HuH-7.5 (cell line): ENCODE results near the gene SEM1.
"Not testable (repeated sequence)": the region's sequence is repeated elsewhere in the genome, so short reads cannot be mapped to it uniquely, and the experiment has no call there.

Experiments used
- DNase-seq: peaks from one replicate; pipeline ENCODE4 v3.0.0; 2011; ENCODE audit warnings: low spot score

Gene SEM1

GRCh38 chr7:96709381-96710228, at the start of gene SEM1:
Gene SEM1, minus strand, starts transcription at chr7:96709846. Its CDS starts 83 bp downstream, at chr7:96709763.
- peak; percentile 51 for DNase-seq

GRCh38 chr7:96757880-96758279, 48.2 kb upstream of the SEM1 start:
- not testable (repeated sequence) for DNase-seq

- DNase-seq, result no peak
Measured at GRCh38 chr7:96747418-96747940, 37.8 kb upstream of the SEM1 start.

GRCh38 chr7:96740130-96740529, 30.5 kb upstream of the SEM1 start:
- no peak for DNase-seq

- no peak for DNase-seq
Measured at GRCh38 chr7:96739609-96740008, 30.0 kb upstream of the SEM1 start.

DNA sequence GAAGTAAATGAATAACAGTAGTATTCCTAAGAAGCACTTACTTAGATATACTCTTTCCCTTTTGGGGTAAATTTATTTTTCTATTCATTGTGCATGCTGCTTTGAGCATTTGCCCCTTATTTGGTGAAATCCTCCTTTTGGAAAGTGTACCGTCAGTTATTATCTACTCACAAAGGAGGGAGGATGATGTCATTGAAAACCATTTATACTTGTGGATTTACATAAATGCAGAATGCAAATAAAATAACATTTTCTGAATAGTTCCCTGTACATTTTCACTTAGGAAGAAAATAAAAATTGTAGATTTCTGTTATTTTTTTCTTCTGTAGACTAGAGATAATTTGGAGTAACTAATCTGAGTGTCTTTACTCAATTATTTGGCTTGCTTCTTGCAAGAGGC, 29.5 kb upstream of the SEM1 start:
- no peak for DNase-seq

GRCh38 chr7:96738705-96739104, 29.1 kb upstream of the SEM1 start:
- DNase-seq, result no peak

DNA sequence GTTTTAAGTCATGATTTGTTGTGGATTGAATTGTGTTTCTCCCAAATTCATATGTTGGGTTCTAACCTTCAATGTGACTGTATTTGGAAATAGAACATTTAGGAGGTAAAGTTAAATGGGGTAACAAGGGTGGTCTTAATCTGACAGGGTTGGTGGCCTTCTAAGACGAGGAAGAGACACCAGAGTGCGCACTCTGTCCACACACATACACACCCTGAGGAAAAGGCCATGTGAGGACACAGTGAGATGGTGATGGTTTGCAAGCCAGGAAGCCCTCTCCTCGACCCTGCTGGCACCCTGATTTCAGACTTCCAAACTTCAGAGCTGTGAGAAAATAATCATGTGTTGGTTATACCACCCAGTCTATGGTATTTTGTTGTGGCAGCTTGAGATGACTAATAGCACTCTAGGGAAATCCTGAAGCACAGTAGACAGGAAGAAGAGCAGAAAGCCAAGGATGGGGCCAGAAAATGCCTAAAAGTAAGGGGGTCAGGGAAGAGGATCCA, 28.0 kb upstream of the SEM1 start:
- DNase-seq, result no peak

DNA sequence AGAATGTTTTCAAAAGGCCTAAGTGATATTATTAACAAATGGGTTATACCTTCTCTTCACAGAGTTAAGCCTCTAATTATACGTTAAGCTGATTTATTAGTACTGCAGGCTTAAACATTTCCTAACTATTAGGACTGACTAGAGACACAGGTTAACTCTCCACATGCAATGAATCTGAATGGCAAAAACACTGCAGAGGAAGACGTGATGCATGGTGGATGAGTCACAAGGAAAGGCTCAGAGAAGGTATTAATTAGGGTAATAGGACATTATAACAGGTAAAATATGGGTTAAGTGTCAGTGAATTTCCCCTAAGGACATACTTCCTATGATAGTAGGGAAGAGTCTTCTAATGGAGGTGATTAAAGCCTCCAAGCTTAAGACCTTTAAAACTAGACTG, 24.7 kb upstream of the SEM1 start:
- DNase-seq, result no peak

DNA sequence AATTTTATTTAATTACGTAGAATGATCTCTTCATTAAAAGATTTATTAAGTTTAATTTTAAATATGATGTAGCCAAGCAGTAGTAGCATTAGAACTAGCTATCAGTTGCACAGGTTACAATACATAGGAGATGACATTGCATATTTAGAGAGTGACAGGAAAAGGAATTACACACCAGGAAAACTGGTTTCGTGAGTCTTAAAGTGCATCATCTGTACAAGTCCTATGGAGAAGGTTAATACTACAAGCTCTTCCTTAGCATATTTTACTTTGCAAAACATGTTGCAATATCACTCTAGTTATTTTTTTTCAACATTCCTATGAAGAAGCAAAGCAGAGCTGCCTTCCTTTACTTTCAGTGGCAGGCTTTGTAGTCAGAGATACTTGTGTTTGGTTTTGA, 20.2 kb upstream of the SEM1 start:
- DNase-seq, result no peak

GRCh38 chr7:96728139-96728538, 18.5 kb upstream of the SEM1 start:
- no peak for DNase-seq

- no peak for DNase-seq
Measured at GRCh38 chr7:96727534-96728088, 18.0 kb upstream of the SEM1 start.

- DNase-seq, result no peak
Measured at GRCh38 chr7:96723622-96724021, 14.0 kb upstream of the SEM1 start.

- not testable (repeated sequence) for DNase-seq
Measured at GRCh38 chr7:96722928-96723327, 13.3 kb upstream of the SEM1 start.

- no peak for DNase-seq
Measured at GRCh38 chr7:96720843-96721242, 11.2 kb upstream of the SEM1 start.

GRCh38 chr7:96719164-96719563, 9.5 kb upstream of the SEM1 start:
- no peak for DNase-seq

GRCh38 chr7:96718107-96719003, 8.7 kb upstream of the SEM1 start:
- DNase-seq, result no peak

DNA sequence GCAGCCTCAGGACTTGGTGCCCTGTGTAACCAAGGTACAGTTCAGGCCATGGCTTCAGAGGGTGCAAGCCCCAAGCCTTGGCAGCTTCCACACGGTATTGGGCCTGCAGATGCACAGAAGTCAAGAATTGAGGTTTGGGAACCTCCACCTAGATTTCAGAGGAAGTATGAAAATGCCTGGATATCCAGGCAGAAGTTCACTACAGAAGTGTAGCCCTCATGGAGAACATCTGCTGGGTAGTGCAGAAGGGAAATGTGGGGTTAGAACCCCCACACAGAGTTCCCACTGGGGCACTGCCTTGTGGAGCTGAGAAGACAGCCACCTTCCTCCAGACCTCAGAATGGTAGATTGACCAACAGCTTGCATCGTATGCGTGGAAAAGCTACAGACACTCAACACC, 3.4 kb upstream of the SEM1 start:
- DNase-seq, result no peak

GRCh38 chr7:96710544-96710943, 898 bp upstream of the SEM1 start:
- no peak for DNase-seq

DNA sequence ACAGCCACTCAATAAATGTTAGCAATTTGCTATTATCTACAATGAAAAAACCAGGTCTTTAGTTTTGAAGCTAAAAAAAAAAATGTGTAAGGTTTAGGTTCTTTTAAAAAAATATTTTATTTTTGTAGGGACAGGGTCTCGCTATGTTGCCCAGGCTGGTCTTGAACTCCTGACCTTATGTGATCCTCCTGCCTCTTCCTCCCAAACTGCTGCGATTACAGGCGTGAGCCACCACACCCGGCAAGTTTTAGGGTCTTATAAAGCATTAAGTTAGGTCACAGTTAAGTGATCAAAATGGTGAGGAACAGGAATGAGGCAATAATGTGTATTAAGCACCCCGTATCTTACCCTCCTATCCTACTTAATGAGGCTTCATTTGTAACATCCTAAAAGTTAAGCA, 774 bp downstream of the SEM1 start:
- no peak for DNase-seq

- DNase-seq, result no peak
Measured at GRCh38 chr7:96707901-96708774, 1.5 kb downstream of the SEM1 start.
